GM18858 (cell line): ENCODE data around the gene LSM10.

Experiments used
- ATAC-seq: cut with Tn5 transposase; IDR thresholded peaks from one replicate; pipeline ENCODE4 v1.9.1; 2021; ENCODE audit not compliant: unreplicated experiment

LSM10 gene

GRCh38 chr1:36411674-36412648, 14.3 kb upstream of the LSM10 start:
- ATAC-seq = no peak

GRCh38 chr1:36408479-36408878, 10.8 kb upstream of the LSM10 start:
- no peak for ATAC-seq

- ATAC-seq = no peak
Measured at GRCh38 chr1:36406440-36406839, 8.7 kb upstream of the LSM10 start.

GRCh38 chr1:36402504-36402890, 4.8 kb upstream of the LSM10 start:
- no peak for ATAC-seq

- ATAC-seq = no peak
Measured at GRCh38 chr1:36401602-36402503, 4.1 kb upstream of the LSM10 start.

GRCh38 chr1:36400825-36401601, 3.3 kb upstream of the LSM10 start:
- no peak for ATAC-seq

- no peak for ATAC-seq
Measured at GRCh38 chr1:36400514-36400824, 2.8 kb upstream of the LSM10 start.

- no peak for ATAC-seq
Measured at GRCh38 chr1:36398370-36398977, 766 bp upstream of the LSM10 start.

GRCh38 chr1:36397083-36397377, 678 bp downstream of the LSM10 start:
- ATAC-seq = peak; percentile 33

GRCh38 chr1:36396359-36396758, 1.3 kb downstream of the LSM10 start:
- no peak for ATAC-seq

- ATAC-seq = no peak
Measured at GRCh38 chr1:36393686-36394085, 4.0 kb downstream of the LSM10 start.

GRCh38 chr1:36392836-36393235, 4.9 kb downstream of the LSM10 start:
- no peak for ATAC-seq

- ATAC-seq = no peak
Measured at GRCh38 chr1:36391271-36391670, 6.4 kb downstream of the LSM10 start.

GRCh38 chr1:36390411-36390810, 7.3 kb downstream of the LSM10 start:
- no peak for ATAC-seq

GRCh38 chr1:36389999-36390398, 7.7 kb downstream of the LSM10 start:
- no peak for ATAC-seq

GRCh38 chr1:36389261-36389660, 8.4 kb downstream of the LSM10 start:
- ATAC-seq = no peak

GRCh38 chr1:36387141-36387949, 10.4 kb downstream of the LSM10 start:
- ATAC-seq = no peak

- no peak for ATAC-seq
Measured at GRCh38 chr1:36386265-36387140, 11.2 kb downstream of the LSM10 start.
